ENCODE results near the gene CYP11A1. TPM values are rescaled to one million over a fixed set of nuclear protein-coding genes. Genes with fewer than 3 reads are reported as not detected.

CYP11A1 gene
- total and polyA plus RNA-seq, 2 donors (not counting 1 experiment from before 2014, with no cell fraction given), result not detected

- H3K27ac ChIP-seq (ENCODE audit: low read length in 2 of 2), result no peak overlapping the region
- no peaks in the 10 kb centered on the region for H3K9me3 Mint-ChIP-seq (ENCODE audit: insufficient read depth)
These were observed 7.9 kb upstream of the CYP11A1 start for GRCh38 chr15:74375303-74375693.

More at GRCh38 chr15:74375303-74375693, 7.9 kb upstream of the CYP11A1 start:
- ChIA-PET CTCF (interaction anchor here (0.9 to 23.1 kb wide), 20 partner anchors 10 to 526 kb away, joined by 3 to 855 read pairs (median 8); partner anchors contain the start of genes ARID3B, SEMA7A and UBL7), POLR2A (no interaction called here)
- WGBS (ENCODE audit: insufficient coverage), result 29% methylated on average over 6 of the region's 9 CpGs
- Histone ChIP-seq H3K9me3 (ENCODE audit: control extremely low read depth in 1 of 3, control insufficient read depth in 2 of 3, insufficient read depth in 1 of 3, low read length in 2 of 3) (no peaks in the 10 kb centered on the region), H3K4me1 (ENCODE audit: control insufficient read depth in 2 of 2, insufficient read depth in 2 of 2, low read length in 2 of 2) (peaks cover 13 to 22% of the 10 kb centered on the region in 2 donors), H2AFZ (ENCODE audit: insufficient read depth, low read depth, low read length, poor library complexity, severe bottlenecking) (no peak overlapping the region), H3K4me3 (ENCODE audit: control extremely low read depth in 1 of 5, extremely low read depth in 1 of 5, insufficient read depth in 1 of 5, low read depth in 2 of 5, low read length in 4 of 5) (no peak overlapping the region), H3K4me2 (replicated peaks; ENCODE audit: low read depth, low read length, poor library complexity, severe bottlenecking) (peak overlapping the region; percentile 97), H3K36me3 (replicated peaks in 1 of 2; ENCODE audit: control extremely low read depth in 1 of 2, control insufficient read depth in 1 of 2, extremely low read depth in 1 of 2, insufficient read depth in 2 of 2, low read length in 1 of 2) (no peaks in the 10 kb centered on the region), H3K9ac (ENCODE audit: low read length) (no peak overlapping the region), H3K27me3 (replicated peaks in 1 of 4; ENCODE audit: control extremely low read depth in 1 of 4, control insufficient read depth in 3 of 4, insufficient read depth in 4 of 4, low read length in 3 of 4) (no peaks in the 10 kb centered on the region), H3K79me2 (ENCODE audit: control insufficient read depth, insufficient read depth, low read length) (no peaks in the 10 kb centered on the region), H4K20me1 (ENCODE audit: control insufficient read depth, insufficient read depth, low read length, poor library complexity, severe bottlenecking) (no peaks in the 10 kb centered on the region)
- Mint-ChIP-seq H3K27me3 (peaks cover 7% of the 10 kb centered on the region), H3K27ac (peak overlapping the region; percentile 29), H3K4me3 (peak overlapping the region; percentile 60), H3K4me1 (peaks cover 20% of the 10 kb centered on the region)
- peak; percentile 31 for ATAC-seq (ENCODE audit: low read depth)
- intact Hi-C loops (cut with micrococcal nuclease), result loop anchor here (1.0 to 10.0 kb wide), 2 partner anchors 63 to 1360 kb away; no protein-coding TSS in a partner anchor
- peak; percentile 89 for DNase-seq
- TF ChIP-seq EZH2 (IDR thresholded peaks at IDR 0.05; ENCODE audit: borderline replicate concordance, insufficient read depth, low read depth, low read length, poor library complexity, severe bottlenecking), result no peak
- peak; percentile 79 for TF ChIP-seq CTCF (IDR thresholded peaks at IDR 0.05)

Data from B cell (primary cell).